ENCODE results near the gene TRIM8. TPM values are rescaled to one million over a fixed set of nuclear protein-coding genes. Genes with fewer than 3 reads are reported as not detected.

Gene TRIM8
- total RNA-seq, 1 donor from 2014 or later, result 31.4 TPM

GRCh38 chr10:102673236-102673818, 29.0 kb downstream of the TRIM8 start:
- H4K20me1 ChIP-seq (ENCODE audit: low read depth), result peaks cover 55% of the 10 kb centered on the region
- H3K9me3 ChIP-seq (ENCODE audit: low read depth), result no peaks in the 10 kb centered on the region
- no peaks in the 10 kb centered on the region for H3K79me2 ChIP-seq (ENCODE audit: low read depth)
- no peak for TF ChIP-seq CTCF (IDR thresholded peaks at IDR 0.05)
- TF ChIP-seq EZH2phosphoT487 (IDR thresholded peaks at IDR 0.05), result no peak
- TF ChIP-seq EZH2 (IDR thresholded peaks at IDR 0.05), result no peak
- peaks cover 56% of the 10 kb centered on the region for H3F3A ChIP-seq (ENCODE audit: low read depth)
- H3K4me2 ChIP-seq, result peak overlapping the region; percentile 73
- no peaks in the 10 kb centered on the region for H3K27me3 ChIP-seq
- Mint-ChIP-seq H3K9me3 (no peaks in the 10 kb centered on the region), H3K27ac (peak overlapping the region; percentile 96), H3K4me1 (peaks cover 82% of the 10 kb centered on the region), H3K36me3 (no peaks in the 10 kb centered on the region), H3K4me3 (peak overlapping the region; percentile 74), H3K27me3 (ENCODE audit: insufficient read depth, low read depth) (peaks cover 2% of the 10 kb centered on the region)
- no peak overlapping the region for H2AFZ ChIP-seq (replicated peaks)
- H3K9ac ChIP-seq, result no peak overlapping the region
- no peaks in the 10 kb centered on the region for H3K36me3 ChIP-seq
- H3K4me1 ChIP-seq, result peaks cover 57% of the 10 kb centered on the region
- no peak overlapping the region for H3K27ac ChIP-seq
- DNase-seq (ENCODE audit: low spot score), result no peak
- peak overlapping the region; percentile 20 for H3K4me3 ChIP-seq

GRCh38 chr10:102673819-102674511, 29.7 kb downstream of the TRIM8 start:
- Histone ChIP-seq H3K4me3 (peak overlapping the region; percentile 20), H3K9ac (no peak overlapping the region)
- peak; percentile 82 for DNase-seq (ENCODE audit: low spot score)

GRCh38 chr10:102674566-102674965, 30.3 kb downstream of the TRIM8 start:
- H3K4me3 Mint-ChIP-seq, result peak overlapping the region; percentile 74
- H3K9me3 ChIP-seq (ENCODE audit: low read depth), result no peaks in the 10 kb centered on the region

More at GRCh38 chr10:102673819-102674511, 29.7 kb downstream of the TRIM8 start:
- no peaks in the 10 kb centered on the region for H3K9me3 Mint-ChIP-seq
- Histone ChIP-seq H3K36me3 (no peaks in the 10 kb centered on the region), H3K4me1 (peaks cover 62% of the 10 kb centered on the region), H3K79me2 (ENCODE audit: low read depth) (no peaks in the 10 kb centered on the region), H3K27me3 (no peaks in the 10 kb centered on the region), H3K9me3 (ENCODE audit: low read depth) (no peaks in the 10 kb centered on the region), H3K4me2 (peak overlapping the region; percentile 73), H3K27ac (peak overlapping the region; percentile 65), H3F3A (ENCODE audit: low read depth) (peaks cover 62% of the 10 kb centered on the region), H4K20me1 (ENCODE audit: low read depth) (peaks cover 58% of the 10 kb centered on the region), H2AFZ (replicated peaks) (no peak overlapping the region)
- no peaks in the 10 kb centered on the region for H3K36me3 Mint-ChIP-seq
- H3K27ac Mint-ChIP-seq, result peak overlapping the region; percentile 96
- peaks cover 87% of the 10 kb centered on the region for H3K4me1 Mint-ChIP-seq
- TF ChIP-seq EZH2phosphoT487 (IDR thresholded peaks at IDR 0.05) (no peak), CTCF (IDR thresholded peaks at IDR 0.05) (no peak), EZH2 (IDR thresholded peaks at IDR 0.05) (no peak)
- H3K27me3 Mint-ChIP-seq (ENCODE audit: insufficient read depth, low read depth), result peaks cover 2% of the 10 kb centered on the region
- H3K4me3 Mint-ChIP-seq, result peak overlapping the region; percentile 74

More at GRCh38 chr10:102674566-102674965, 30.3 kb downstream of the TRIM8 start:
- H3K27ac Mint-ChIP-seq, result peak overlapping the region; percentile 97
- peak; percentile 55 for DNase-seq (ENCODE audit: low spot score)
- peaks cover 2% of the 10 kb centered on the region for H3K27me3 Mint-ChIP-seq (ENCODE audit: insufficient read depth, low read depth)
- peak overlapping the region; percentile 20 for H3K4me3 ChIP-seq
- H3K79me2 ChIP-seq (ENCODE audit: low read depth), result no peaks in the 10 kb centered on the region
- H3K4me2 ChIP-seq, result peak overlapping the region; percentile 73
- H3F3A ChIP-seq (ENCODE audit: low read depth), result peaks cover 68% of the 10 kb centered on the region
- TF ChIP-seq EZH2phosphoT487 (IDR thresholded peaks at IDR 0.05), result peak; percentile 30
- TF ChIP-seq EZH2 (IDR thresholded peaks at IDR 0.05), result no peak
- no peak overlapping the region for H2AFZ ChIP-seq (replicated peaks)
- H3K4me1 ChIP-seq, result peaks cover 68% of the 10 kb centered on the region
- no peaks in the 10 kb centered on the region for H3K27me3 ChIP-seq
- H4K20me1 ChIP-seq (ENCODE audit: low read depth), result peaks cover 58% of the 10 kb centered on the region
- peaks cover 89% of the 10 kb centered on the region for H3K4me1 Mint-ChIP-seq
- H3K9me3 Mint-ChIP-seq, result no peaks in the 10 kb centered on the region
- no peak overlapping the region for H3K9ac ChIP-seq
- no peaks in the 10 kb centered on the region for H3K36me3 Mint-ChIP-seq
- no peaks in the 10 kb centered on the region for H3K36me3 ChIP-seq
- H3K27ac ChIP-seq, result peak overlapping the region; percentile 65

Measured in neural progenitor cell (in vitro differentiated cells).